LNCAP (cell line): ENCODE data around the gene SLC15A5.

Source experiments
- CTCF ChIP-seq: fragments of 450-650 bp; IDR thresholded peaks from 2 replicates; pipeline ENCODE4 v1.5.1; 2017; ENCODE audit warnings: mild to moderate bottlenecking

Gene SLC15A5

DNA sequence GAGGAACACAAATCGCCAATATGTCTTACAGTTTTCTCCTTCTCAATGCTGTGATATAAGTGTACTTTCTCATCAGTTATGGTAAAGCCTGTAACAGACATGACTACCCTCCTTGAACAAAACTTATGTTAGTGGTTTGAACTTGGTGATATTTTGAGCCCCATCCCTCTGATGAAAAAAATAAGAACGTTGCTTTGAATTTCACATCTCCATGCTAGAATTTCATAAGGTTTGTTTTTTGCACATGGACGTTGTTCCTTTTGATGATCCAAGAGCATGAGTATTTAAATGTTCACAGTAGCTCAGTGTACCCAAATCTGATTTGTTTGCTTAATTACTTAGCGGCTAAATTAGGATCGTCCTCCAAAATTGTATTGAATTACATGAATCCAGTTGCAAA, at the start of gene SLC15A5:
TSS of gene SLC15A5 (minus strand) at position 101 of the 400 bp plus-strand sequence. CDS start at position 101, 0 bp downstream.
- no peak for TF ChIP-seq CTCF

DNA sequence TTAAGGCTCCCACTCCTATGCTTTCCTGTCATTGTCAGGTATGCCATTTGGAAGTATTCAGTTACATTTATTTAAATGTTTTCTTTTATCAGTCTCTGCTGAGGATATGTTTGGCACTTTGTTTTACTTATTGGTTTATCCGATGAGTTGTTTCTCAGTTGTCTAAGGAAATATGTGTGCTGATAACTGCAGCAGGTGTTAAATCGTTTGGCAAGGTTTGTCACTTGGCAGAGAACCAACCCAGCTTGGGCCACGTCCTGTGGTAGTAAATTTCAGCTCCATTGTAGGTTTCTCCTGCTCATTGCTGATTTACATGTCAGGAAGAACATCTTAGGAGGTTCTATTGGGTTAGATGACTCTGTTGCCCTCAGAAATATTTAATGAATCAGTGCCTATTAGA, 47.9 kb upstream of the SLC15A5 start:
- no peak for TF ChIP-seq CTCF

DNA sequence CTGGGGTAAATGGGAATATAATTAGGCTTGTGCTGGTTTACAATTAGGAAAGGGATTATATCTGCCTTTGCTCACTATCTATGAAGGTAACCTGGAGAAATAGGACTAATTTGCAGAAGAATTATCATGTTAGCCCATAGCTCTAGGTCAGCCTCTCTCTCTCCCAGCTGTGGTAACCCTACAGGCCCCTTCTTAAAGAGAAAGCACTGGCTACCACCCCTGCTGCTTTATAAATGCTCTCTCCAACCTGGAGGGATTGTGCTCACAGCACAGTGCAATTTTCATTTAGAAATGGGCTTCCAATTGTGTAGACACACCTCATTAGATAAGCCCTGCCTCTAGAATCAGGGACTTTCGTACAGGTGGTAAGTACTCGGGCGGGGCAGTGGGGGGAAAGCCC, 47.3 kb upstream of the SLC15A5 start:
- TF ChIP-seq CTCF: no peak

GRCh38 chr12:16324272-16324671, 46.8 kb upstream of the SLC15A5 start:
- TF ChIP-seq CTCF: no peak

DNA sequence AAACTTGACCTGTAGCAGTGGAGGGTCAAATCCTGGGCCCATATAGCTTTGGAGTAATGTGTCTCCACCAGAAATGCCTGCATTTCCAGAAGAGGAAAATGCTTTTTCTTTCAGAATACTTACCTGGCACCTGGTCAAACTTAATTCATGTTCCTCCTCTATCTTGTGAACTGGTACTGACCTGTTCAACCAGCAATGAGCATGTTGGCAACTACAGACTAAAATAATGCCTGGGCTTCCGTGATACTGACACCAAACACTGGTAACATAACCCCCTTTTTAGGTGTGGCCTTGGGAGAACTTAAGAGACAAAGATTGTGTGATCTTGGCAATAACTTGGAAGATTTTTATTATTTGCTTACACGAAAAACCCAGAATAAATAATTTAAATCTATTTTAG, 46.2 kb upstream of the SLC15A5 start:
- TF ChIP-seq CTCF: no peak

- no peak for TF ChIP-seq CTCF
These were observed 45.5 kb upstream of the SLC15A5 start for GRCh38 chr12:16323010-16323409.

DNA sequence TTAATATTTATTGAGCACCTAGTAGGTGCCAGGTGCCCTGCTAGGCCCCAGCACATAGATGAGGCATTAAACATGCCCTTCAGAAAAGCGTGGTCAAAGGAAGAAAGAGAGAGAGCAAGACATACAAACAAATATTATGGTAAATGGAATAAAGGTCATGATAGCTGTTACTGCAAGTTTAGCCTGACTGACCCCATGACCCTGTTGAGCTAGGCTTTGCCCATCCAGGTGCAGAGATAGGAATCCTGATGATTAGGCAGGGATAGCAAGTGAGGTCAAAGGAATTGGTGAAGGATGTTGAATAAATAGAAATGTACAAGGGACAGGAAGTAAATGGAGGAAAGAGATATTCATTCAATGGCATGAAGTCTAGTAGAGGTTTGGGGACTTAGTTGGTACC, 33.4 kb upstream of the SLC15A5 start:
- no peak for TF ChIP-seq CTCF

DNA sequence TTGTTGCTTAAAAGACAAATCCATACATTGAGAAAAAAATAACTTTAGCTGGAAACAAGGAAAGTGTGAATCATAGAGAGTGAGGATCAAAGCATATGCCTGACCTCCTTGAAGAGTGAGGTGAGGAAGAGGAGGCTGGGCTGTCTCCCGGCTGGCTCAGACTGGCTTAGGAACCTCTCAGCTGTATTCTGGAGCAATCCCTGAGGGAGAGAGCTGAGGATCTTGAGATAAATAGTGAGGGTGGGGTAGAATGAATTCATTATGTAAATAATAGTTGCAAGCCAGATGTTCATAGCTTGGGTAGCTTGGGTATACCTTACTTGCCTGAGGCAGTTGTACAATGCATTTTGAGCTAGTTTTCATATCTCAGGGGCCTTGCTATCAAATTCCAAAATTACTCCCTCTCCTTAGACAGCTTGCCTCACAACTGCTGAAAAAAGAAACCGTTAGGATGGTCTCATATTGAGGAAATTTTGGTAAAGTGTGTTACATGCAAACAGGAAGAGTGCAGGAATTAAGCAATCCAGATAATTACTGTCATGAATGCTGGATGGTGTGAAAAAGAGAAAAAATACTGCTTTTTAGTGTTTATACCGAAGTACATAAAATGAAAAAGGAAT, 30.5 kb upstream of the SLC15A5 start:
- no peak for TF ChIP-seq CTCF
